Vagina (tissue), 2 donors: ENCODE measurements around the gene MS4A4A.

Experiments
- POLR2A ChIP-seq, 2 donors: fragments of 450-650 bp; IDR thresholded peaks; one replicate each; pipeline ENCODE4 v1.6.1; 2017; ENCODE audit warnings: antibody characterized with exemption in 2 of 2, mild to moderate bottlenecking in 2 of 2, moderate library complexity in 2 of 2
- POLR2AphosphoS5 ChIP-seq, 2 donors: sonication (generic); formaldehyde crosslinking; IDR thresholded peaks; one replicate each; pipeline ENCODE4 v1.9.0; 2017; ENCODE audit warnings: antibody characterized with exemption in 2 of 2, mild to moderate bottlenecking in 2 of 2, low read depth in 1 of 2; ENCODE audit not compliant: insufficient read depth in 1 of 2
- TF ChIP-seq, protein P1 (sequence below), 3 experiments: fragments of 450-650 bp in 2 of 3; fragments of 200-600 bp in 1 of 3; sonication (generic) in 1 of 3; IDR thresholded peaks; one replicate each; pipeline ENCODE4 v1.5.1; 2017 to 2019; ENCODE audit warnings: antibody characterized with exemption in 3 of 3, mild to moderate bottlenecking in 2 of 3, moderate library complexity in 2 of 3

DNA sequence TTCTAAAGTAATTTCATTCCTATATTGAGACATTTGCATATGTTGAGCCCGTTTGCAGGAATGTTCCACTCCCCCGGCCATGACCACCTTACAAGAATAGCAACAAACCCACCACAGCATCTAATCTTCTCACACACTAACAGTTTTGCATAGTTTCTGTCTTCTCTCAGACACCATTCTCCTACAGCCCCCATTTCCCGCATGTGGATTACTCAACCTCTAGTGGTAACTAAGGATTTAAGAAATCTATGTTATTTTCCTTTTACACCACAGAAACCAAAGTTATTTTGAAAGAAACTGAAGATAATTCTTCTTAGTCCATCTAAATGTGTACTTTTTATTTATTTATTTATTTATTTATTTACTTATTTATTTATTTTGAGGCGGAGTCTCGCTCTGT, 39.8 kb upstream of the MS4A4A start:
- TF ChIP-seq, protein P1, sequence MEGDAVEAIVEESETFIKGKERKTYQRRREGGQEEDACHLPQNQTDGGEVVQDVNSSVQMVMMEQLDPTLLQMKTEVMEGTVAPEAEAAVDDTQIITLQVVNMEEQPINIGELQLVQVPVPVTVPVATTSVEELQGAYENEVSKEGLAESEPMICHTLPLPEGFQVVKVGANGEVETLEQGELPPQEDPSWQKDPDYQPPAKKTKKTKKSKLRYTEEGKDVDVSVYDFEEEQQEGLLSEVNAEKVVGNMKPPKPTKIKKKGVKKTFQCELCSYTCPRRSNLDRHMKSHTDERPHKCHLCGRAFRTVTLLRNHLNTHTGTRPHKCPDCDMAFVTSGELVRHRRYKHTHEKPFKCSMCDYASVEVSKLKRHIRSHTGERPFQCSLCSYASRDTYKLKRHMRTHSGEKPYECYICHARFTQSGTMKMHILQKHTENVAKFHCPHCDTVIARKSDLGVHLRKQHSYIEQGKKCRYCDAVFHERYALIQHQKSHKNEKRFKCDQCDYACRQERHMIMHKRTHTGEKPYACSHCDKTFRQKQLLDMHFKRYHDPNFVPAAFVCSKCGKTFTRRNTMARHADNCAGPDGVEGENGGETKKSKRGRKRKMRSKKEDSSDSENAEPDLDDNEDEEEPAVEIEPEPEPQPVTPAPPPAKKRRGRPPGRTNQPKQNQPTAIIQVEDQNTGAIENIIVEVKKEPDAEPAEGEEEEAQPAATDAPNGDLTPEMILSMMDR (IDR thresholded peaks at IDR 0.05): no peak
- TF ChIP-seq POLR2A (IDR thresholded peaks at IDR 0.05): no peak
- TF ChIP-seq POLR2AphosphoS5 (IDR thresholded peaks at IDR 0.05; ENCODE audit: insufficient read depth in 1 of 2, low read depth in 1 of 2): no peak
